Effector memory CD4-positive, alpha-beta T cell (primary cell): Measurements from ENCODE around the gene TUT1.
A peak's percentile ranks its signal among the peaks of the same experiment; 100 is the strongest.

Source experiments
- DNase-seq, 3 donors: peaks; one replicate each; pipeline ENCODE4 v3.0.0-alpha.2; 2020
- H3K27ac ChIP-seq: 2 replicates; pipeline ENCODE4 v1.7.0; 2013; ENCODE audit warnings: mild to moderate bottlenecking, low read length, moderate library complexity; ENCODE audit not compliant: insufficient read depth, poor library complexity, severe bottlenecking
- H3K27me3 ChIP-seq: replicated peaks from 2 replicates; pipeline ENCODE4 v1.7.0; 2013; ENCODE audit warnings: mild to moderate bottlenecking, low read length; ENCODE audit not compliant: insufficient read depth, control insufficient read depth, poor library complexity, severe bottlenecking
- H3K36me3 ChIP-seq: 2 replicates; pipeline ENCODE4 v1.7.0; 2013; ENCODE audit warnings: mild to moderate bottlenecking, low read length, moderate library complexity; ENCODE audit not compliant: control insufficient read depth, insufficient read depth
- H3K4me1 ChIP-seq: 2 replicates; pipeline ENCODE4 v1.7.0; 2013; ENCODE audit warnings: low read length, mild to moderate bottlenecking; ENCODE audit not compliant: control insufficient read depth, insufficient read depth, poor library complexity, severe bottlenecking
- H3K4me3 ChIP-seq: 2 replicates; pipeline ENCODE4 v1.7.0; 2013; ENCODE audit warnings: low read length, low read depth, mild to moderate bottlenecking; ENCODE audit not compliant: insufficient read depth, poor library complexity, severe bottlenecking
- H3K9me3 ChIP-seq: 2 replicates; pipeline ENCODE4 v1.7.0; 2013; ENCODE audit warnings: mild to moderate bottlenecking, low read length, moderate library complexity; ENCODE audit not compliant: control insufficient read depth

The TUT1 gene

GRCh38 chr11:62604460-62605120 is 13.3 kb upstream of the TUT1 start:
- Histone ChIP-seq H3K4me1 (peaks cover 16% of the 10 kb centered on the region), H3K4me3 (no peak overlapping the region), H3K9me3 (no peaks in the 10 kb centered on the region), H3K27ac (no peak overlapping the region), H3K27me3 (no peaks in the 10 kb centered on the region), H3K36me3 (peaks cover 27% of the 10 kb centered on the region)
- DNase-seq: no peak

DNA sequence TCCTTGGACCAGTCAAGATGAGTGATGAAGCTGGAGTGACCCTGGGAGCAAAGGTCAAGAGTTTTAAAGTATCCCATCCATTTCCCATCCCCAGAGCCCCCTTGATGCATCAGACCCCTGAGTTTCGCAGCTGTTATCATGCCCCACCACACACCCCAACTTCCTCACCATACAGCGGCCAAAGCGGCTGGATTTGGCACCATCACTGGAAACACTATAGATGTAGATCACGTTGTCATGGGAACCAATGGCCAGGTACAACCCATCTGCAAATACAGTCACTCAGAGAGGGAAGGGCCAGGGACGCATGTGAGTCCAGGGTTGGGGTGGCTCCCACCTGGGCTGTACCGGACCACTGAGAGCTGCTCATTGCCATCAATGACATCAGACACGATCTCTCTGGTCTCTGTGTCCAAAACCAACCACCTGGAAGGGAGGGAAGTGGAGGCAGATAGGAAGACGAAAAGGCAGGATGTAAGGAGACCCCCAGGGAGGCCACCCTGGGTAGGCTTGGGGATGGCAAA is 12.5 kb upstream of the TUT1 start:
- H3K27me3 ChIP-seq: no peaks in the 10 kb centered on the region
- H3K36me3 ChIP-seq: peaks cover 27% of the 10 kb centered on the region
- H3K9me3 ChIP-seq: no peaks in the 10 kb centered on the region
- H3K4me1 ChIP-seq: peaks cover 19% of the 10 kb centered on the region
- H3K4me3 ChIP-seq: no peak overlapping the region
- H3K27ac ChIP-seq: no peak overlapping the region
- no peak for DNase-seq

- no peak overlapping the region for H3K27ac ChIP-seq
- H3K9me3 ChIP-seq: no peaks in the 10 kb centered on the region
- peaks cover 26% of the 10 kb centered on the region for H3K4me1 ChIP-seq
- no peak for DNase-seq
- H3K4me3 ChIP-seq: no peak overlapping the region
- H3K27me3 ChIP-seq: no peaks in the 10 kb centered on the region
- peaks cover 29% of the 10 kb centered on the region for H3K36me3 ChIP-seq
Observed at GRCh38 chr11:62603072-62603408, 11.7 kb upstream of the TUT1 start.

- Histone ChIP-seq H3K36me3 (peaks cover 29% of the 10 kb centered on the region), H3K4me3 (peak overlapping the region; percentile 97), H3K9me3 (no peaks in the 10 kb centered on the region), H3K4me1 (peaks cover 27% of the 10 kb centered on the region), H3K27me3 (no peaks in the 10 kb centered on the region), H3K27ac (peak overlapping the region; percentile 88)
- peak in 1 of 3 donors; percentile 51 for DNase-seq
Observed at GRCh38 chr11:62602141-62603071, 11.1 kb upstream of the TUT1 start.

DNA sequence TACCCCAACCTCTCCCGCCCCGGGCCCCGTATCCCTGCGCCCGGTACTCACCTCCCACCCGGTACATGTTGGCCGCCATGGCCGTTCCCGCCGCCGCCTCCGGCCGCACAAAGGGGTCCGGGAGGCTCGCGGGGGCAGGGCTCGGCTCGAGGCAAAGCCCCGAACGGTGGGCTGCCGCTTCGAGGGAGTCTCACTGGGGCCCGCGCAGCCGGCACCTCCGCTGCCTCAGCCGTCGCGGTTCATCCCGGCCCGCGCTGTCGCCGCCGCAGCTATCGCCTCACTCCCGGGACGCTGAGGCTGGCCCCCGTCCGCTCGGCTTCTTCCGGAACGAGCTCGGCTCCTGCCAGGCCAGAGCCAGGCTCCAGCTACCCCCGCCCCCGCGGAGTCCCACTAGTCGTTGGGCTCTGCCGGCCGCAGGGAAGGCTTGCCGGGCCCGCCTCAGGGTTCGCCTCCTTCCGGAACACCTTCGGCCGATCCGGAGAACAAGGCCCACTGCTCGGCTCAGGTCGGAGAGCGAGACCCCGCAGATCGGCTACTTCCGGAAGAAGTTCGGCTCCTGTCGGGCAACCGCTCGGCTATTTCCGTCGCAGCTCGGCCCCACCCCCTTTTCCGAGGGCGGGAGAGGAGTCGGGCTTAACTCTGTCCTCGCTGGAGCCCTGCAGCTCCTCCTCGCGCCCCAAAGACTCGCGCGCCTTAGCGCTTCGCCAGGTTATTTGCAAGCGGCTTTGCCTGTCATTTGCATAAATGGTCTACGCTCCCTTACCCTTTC is 10.2 kb upstream of the TUT1 start, which contains the start of gene MTA2:
Gene MTA2 (minus strand): TSS at position 494 of the 769 bp plus-strand sequence. CDS start 415 bp downstream, at position 79.
- no peaks in the 10 kb centered on the region for H3K27me3 ChIP-seq
- peak within 1 kb of the TSS; percentile 88 for H3K27ac ChIP-seq
- H3K36me3 ChIP-seq: peaks cover 33% of the 10 kb centered on the region
- peaks cover 27% of the 10 kb centered on the region for H3K4me1 ChIP-seq
- H3K9me3 ChIP-seq: no peaks in the 10 kb centered on the region
- H3K4me3 ChIP-seq: peak within 1 kb of the TSS; percentile 97
- peak; percentile 98 to 99 (median 98) for DNase-seq

DNA sequence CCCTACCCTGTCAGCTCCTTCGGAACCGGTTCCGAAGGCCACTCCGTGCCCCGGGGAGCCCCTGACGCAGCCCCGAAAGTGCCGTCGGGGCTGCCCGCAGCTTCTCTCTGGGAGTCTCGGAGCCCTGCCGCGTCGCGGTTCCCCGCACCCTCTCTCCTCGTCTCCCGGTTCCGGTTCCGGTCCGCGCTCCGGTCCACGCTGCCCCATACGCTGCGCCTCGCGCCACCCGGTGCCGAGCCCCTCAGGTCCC is 9.7 kb upstream of the TUT1 start:
- H3K36me3 ChIP-seq: peaks cover 36% of the 10 kb centered on the region
- no peaks in the 10 kb centered on the region for H3K9me3 ChIP-seq
- H3K4me1 ChIP-seq: peaks cover 27% of the 10 kb centered on the region
- peak; percentile 29 to 50 (median 32) for DNase-seq
- H3K27ac ChIP-seq: peak overlapping the region; percentile 88
- H3K27me3 ChIP-seq: no peaks in the 10 kb centered on the region
- peak overlapping the region; percentile 97 for H3K4me3 ChIP-seq

- DNase-seq: no peak
- Histone ChIP-seq H3K27ac (peak overlapping the region; percentile 88), H3K27me3 (no peaks in the 10 kb centered on the region), H3K4me3 (peak overlapping the region; percentile 97), H3K9me3 (no peaks in the 10 kb centered on the region), H3K4me1 (peaks cover 27% of the 10 kb centered on the region), H3K36me3 (peaks cover 38% of the 10 kb centered on the region)
Observed at GRCh38 chr11:62600367-62601121, 9.2 kb upstream of the TUT1 start.

GRCh38 chr11:62599901-62600300 is 8.6 kb upstream of the TUT1 start:
- H3K9me3 ChIP-seq: no peaks in the 10 kb centered on the region

GRCh38 chr11:62599069-62599696 is 7.9 kb upstream of the TUT1 start:
- H3K4me3 ChIP-seq: peak overlapping the region; percentile 97
- H3K9me3 ChIP-seq: no peaks in the 10 kb centered on the region
- peak; percentile 91 to 95 (median 95) for DNase-seq
- peaks cover 44% of the 10 kb centered on the region for H3K36me3 ChIP-seq
- no peaks in the 10 kb centered on the region for H3K27me3 ChIP-seq
- peak overlapping the region; percentile 88 for H3K27ac ChIP-seq
- H3K4me1 ChIP-seq: peaks cover 27% of the 10 kb centered on the region

More at GRCh38 chr11:62599901-62600300, 8.6 kb upstream of the TUT1 start:
- peaks cover 40% of the 10 kb centered on the region for H3K36me3 ChIP-seq
- no peaks in the 10 kb centered on the region for H3K27me3 ChIP-seq
- no peak for DNase-seq
- peak overlapping the region; percentile 88 for H3K27ac ChIP-seq
- H3K4me1 ChIP-seq: peaks cover 27% of the 10 kb centered on the region
- H3K4me3 ChIP-seq: peak overlapping the region; percentile 97
